ENCODE measurements around the gene SLC8B1. TPM values are rescaled to one million over a fixed set of nuclear protein-coding genes. Genes with fewer than 3 reads are reported as not detected.

Gene SLC8B1
- total RNA-seq, 1 experiment from 2014 or later = 30.9 TPM

GRCh38 chr12:113263431-113263963 is 71.4 kb downstream of the SLC8B1 start:
- Histone ChIP-seq H3K4me1 (ENCODE audit: control insufficient read depth in 1 of 2, insufficient read depth in 2 of 2, low read length in 2 of 2) (no peaks in the 10 kb centered on the region), H3K36me3 (ENCODE audit: control insufficient read depth in 1 of 2, insufficient read depth in 2 of 2, low read length in 2 of 2) (no peaks in the 10 kb centered on the region), H3K4me2 (ENCODE audit: low read length) (no peak overlapping the region), H3K9ac (ENCODE audit: low read length) (no peak overlapping the region), H3K9me2 (ENCODE audit: insufficient read depth) (no peaks in the 10 kb centered on the region), H3K79me2 (ENCODE audit: insufficient read depth, low read length) (no peaks in the 10 kb centered on the region), H3K27ac (ENCODE audit: low read depth, low read length) (no peak overlapping the region), H3K4me3 (replicated peaks in 1 of 2; ENCODE audit: low read depth in 1 of 2, low read length in 2 of 2) (no peak overlapping the region), H3K9me3 (ENCODE audit: control insufficient read depth in 1 of 2, insufficient read depth in 1 of 2, low read depth in 1 of 2, low read length in 2 of 2) (no peaks in the 10 kb centered on the region), H4K20me1 (ENCODE audit: insufficient read depth) (no peaks in the 10 kb centered on the region), H3K27me3 (ENCODE audit: insufficient read depth, low read length) (no peaks in the 10 kb centered on the region), H2AFZ (ENCODE audit: low read depth, low read length, poor library complexity, severe bottlenecking) (no peak overlapping the region)
- RAD21 ChIA-PET (ENCODE audit: low non-redundant PET in 1 of 2, low total read pairs in 2 of 2, uncharacterized antibody in 2 of 2, unreplicated experiment in 2 of 2) = no interaction called here
- no peak for ATAC-seq
- CTCF ChIA-PET = no interaction called here
- intact Hi-C loops (cut with micrococcal nuclease) = no loop called here
- no peak for DNase-seq (ENCODE audit: low read depth, low spot score)
- POLR2A ChIA-PET = no interaction called here
- TF ChIP-seq POLR2AphosphoS5 (IDR thresholded peaks at IDR 0.05; ENCODE audit: low read depth, low read length) (no peak), ZNF274 (IDR thresholded peaks at IDR 0.05; ENCODE audit: low read depth, low read length) (no peak), SRF (IDR thresholded peaks at IDR 0.05; ENCODE audit: low read depth) (no peak), SIN3A (IDR thresholded peaks at IDR 0.05; ENCODE audit: low read depth) (no peak), ZFX (IDR thresholded peaks at IDR 0.05) (no peak), POLR2A (IDR thresholded peaks at IDR 0.05; ENCODE audit: borderline replicate concordance, extremely low read depth, insufficient read depth, insufficient read length) (no peak), CEBPB (IDR thresholded peaks at IDR 0.05; ENCODE audit: low read depth) (no peak), EZH2phosphoT487 (IDR thresholded peaks at IDR 0.05; ENCODE audit: borderline replicate concordance) (no peak), RAD21 (IDR thresholded peaks at IDR 0.05; ENCODE audit: low read depth) (no peak), JUND (IDR thresholded peaks at IDR 0.05) (no peak), CTCF (IDR thresholded peaks at IDR 0.05 in 2 of 3, conservative IDR thresholded peaks at IDR 0.05 in 1 of 3; ENCODE audit: borderline replicate concordance in 1 of 3, insufficient read depth in 1 of 3, low read depth in 2 of 3, low read length in 2 of 3) (no peak), FOSL1 (IDR thresholded peaks at IDR 0.05; ENCODE audit: low read depth) (no peak), CBX3 (IDR thresholded peaks at IDR 0.05; ENCODE audit: low read depth) (no peak)
- no TSS peak for BruUV-seq (replicated peaks)
